Smooth muscle cell (in vitro differentiated cells): ENCODE results near the gene CMSS1. TPM values are rescaled to one million over a fixed set of nuclear protein-coding genes. Genes with fewer than 3 reads are reported as not detected.

Experiments
- DNase-seq: peaks from one replicate; lab custom pipeline; 2025; ENCODE audit not compliant: unreplicated experiment; lab: John Stamatoyannopoulos, UW
- H2AFZ ChIP-seq: fragments of 200-600 bp; sonication (generic); 2 replicates; pipeline ENCODE4 v1.6.0; 2016; ENCODE audit warnings: antibody characterized with exemption, low read depth, mild to moderate bottlenecking
- H3F3A ChIP-seq: fragments of 200-600 bp; sonication (generic); 2 replicates; pipeline ENCODE4 v1.6.0; 2017; ENCODE audit warnings: antibody characterized with exemption, low read depth
- H3K27ac ChIP-seq: fragments of 200-600 bp; sonication (generic); 2 replicates; pipeline ENCODE4 v1.5.1; 2016; ENCODE audit warnings: low read depth, mild to moderate bottlenecking
- H3K27me3 ChIP-seq: fragments of 200-600 bp; sonication (generic); 2 replicates; pipeline ENCODE4 v1.6.1; 2016; ENCODE audit warnings: low read depth, mild to moderate bottlenecking
- H3K36me3 ChIP-seq: fragments of 200-600 bp; sonication (generic); 2 replicates; pipeline ENCODE4 v1.5.1; 2016; ENCODE audit warnings: low read depth
- H3K4me1 ChIP-seq: fragments of 200-600 bp; sonication (generic); 2 replicates; pipeline ENCODE4 v1.5.1; 2016; ENCODE audit warnings: low read depth
- H3K4me2 ChIP-seq: fragments of 200-600 bp; sonication (generic); 2 replicates; pipeline ENCODE4 v1.6.0; 2016; ENCODE audit warnings: mild to moderate bottlenecking
- H3K4me3 ChIP-seq: fragments of 200-600 bp; sonication (generic); 2 replicates; pipeline ENCODE4 v1.5.1; 2016; ENCODE audit warnings: mild to moderate bottlenecking
- H3K79me2 ChIP-seq: fragments of 200-600 bp; sonication (generic); 2 replicates; pipeline ENCODE4 v1.6.0; 2016; ENCODE audit warnings: low read depth, mild to moderate bottlenecking
- H3K9ac ChIP-seq: fragments of 200-600 bp; sonication (generic); 2 replicates; pipeline ENCODE4 v1.6.0; 2016; ENCODE audit warnings: low read depth
- H3K9me3 ChIP-seq: fragments of 200-600 bp; sonication (generic); replicated peaks from 2 replicates; pipeline ENCODE4 v1.5.1; 2016; ENCODE audit warnings: low read depth
- H4K20me1 ChIP-seq: fragments of 200-600 bp; sonication (generic); 2 replicates; pipeline ENCODE4 v1.6.0; 2016; ENCODE audit warnings: low read depth
- WGBS: methylation state at CpG from one replicate; pipeline ENCODE4 v1.1.7; 2016; ENCODE audit warnings: low lambda C conversion rate; 5-methylcytosine and 5-hydroxymethylcytosine counted together
- polyA plus RNA-seq: library from polyadenylated mRNA; unstranded; fragments of >200 nt; fragmentation: Nextera tagmentation; extraction: Ambion mirVana; gene quantifications from 2 replicates; pipeline ENCODE4 v1.2.1, GENCODE V29; 2016
- total RNA-seq: library from RNA; depleted of rRNA; stranded (reverse); fragments of >200 nt; gene quantifications from 2 replicates; pipeline ENCODE4 v1.2.3, GENCODE V29; 2014
- TF ChIP-seq, protein P1 (sequence below): fragments of 200-600 bp; sonication (generic); IDR thresholded peaks from 2 replicates; pipeline ENCODE4 v1.5.1; 2017; ENCODE audit warnings: borderline replicate concordance, mild to moderate bottlenecking, antibody characterized with exemption; ENCODE audit not compliant: insufficient read depth, poor library complexity, severe bottlenecking

The CMSS1 gene
- total and polyA plus RNA-seq, 2 experiments from 2014 or later = 19.2 to 24.1 TPM

DNA sequence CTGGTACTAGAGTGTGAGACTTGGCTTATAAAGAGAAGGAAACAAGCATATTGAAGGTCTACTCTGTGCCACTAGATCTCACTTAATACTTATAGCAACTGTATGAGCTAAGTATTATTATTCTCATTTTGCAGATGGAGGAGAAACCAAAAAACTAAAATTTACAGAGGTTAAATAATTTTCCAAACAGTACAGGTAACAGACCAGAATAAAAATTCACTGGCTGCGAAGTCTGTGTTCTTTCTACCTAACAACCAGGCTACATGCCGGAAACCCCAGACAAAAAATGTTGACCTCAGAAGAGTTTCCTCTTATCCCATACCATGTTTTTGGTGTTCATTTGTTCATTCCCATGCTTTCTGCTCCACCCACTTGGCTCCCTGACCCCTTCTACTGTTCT is 46.6 kb downstream of the CMSS1 start:
- Histone ChIP-seq H3K4me2 (peak overlapping the region; percentile 24), H2AFZ (no peak overlapping the region), H3K79me2 (peaks cover 89% of the 10 kb centered on the region), H4K20me1 (peaks cover 74% of the 10 kb centered on the region), H3K9ac (no peak overlapping the region), H3K9me3 (no peaks in the 10 kb centered on the region), H3K4me1 (peaks cover 44% of the 10 kb centered on the region), H3K4me3 (no peak overlapping the region), H3K27ac (peak overlapping the region; percentile 98), H3K27me3 (no peaks in the 10 kb centered on the region), H3K36me3 (no peaks in the 10 kb centered on the region), H3F3A (peaks cover 43% of the 10 kb centered on the region)
- 100% methylated on average over 2 of the region's 2 CpGs for WGBS
- DNase-seq = no peak
- TF ChIP-seq, protein P1, sequence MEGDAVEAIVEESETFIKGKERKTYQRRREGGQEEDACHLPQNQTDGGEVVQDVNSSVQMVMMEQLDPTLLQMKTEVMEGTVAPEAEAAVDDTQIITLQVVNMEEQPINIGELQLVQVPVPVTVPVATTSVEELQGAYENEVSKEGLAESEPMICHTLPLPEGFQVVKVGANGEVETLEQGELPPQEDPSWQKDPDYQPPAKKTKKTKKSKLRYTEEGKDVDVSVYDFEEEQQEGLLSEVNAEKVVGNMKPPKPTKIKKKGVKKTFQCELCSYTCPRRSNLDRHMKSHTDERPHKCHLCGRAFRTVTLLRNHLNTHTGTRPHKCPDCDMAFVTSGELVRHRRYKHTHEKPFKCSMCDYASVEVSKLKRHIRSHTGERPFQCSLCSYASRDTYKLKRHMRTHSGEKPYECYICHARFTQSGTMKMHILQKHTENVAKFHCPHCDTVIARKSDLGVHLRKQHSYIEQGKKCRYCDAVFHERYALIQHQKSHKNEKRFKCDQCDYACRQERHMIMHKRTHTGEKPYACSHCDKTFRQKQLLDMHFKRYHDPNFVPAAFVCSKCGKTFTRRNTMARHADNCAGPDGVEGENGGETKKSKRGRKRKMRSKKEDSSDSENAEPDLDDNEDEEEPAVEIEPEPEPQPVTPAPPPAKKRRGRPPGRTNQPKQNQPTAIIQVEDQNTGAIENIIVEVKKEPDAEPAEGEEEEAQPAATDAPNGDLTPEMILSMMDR = no peak

DNA sequence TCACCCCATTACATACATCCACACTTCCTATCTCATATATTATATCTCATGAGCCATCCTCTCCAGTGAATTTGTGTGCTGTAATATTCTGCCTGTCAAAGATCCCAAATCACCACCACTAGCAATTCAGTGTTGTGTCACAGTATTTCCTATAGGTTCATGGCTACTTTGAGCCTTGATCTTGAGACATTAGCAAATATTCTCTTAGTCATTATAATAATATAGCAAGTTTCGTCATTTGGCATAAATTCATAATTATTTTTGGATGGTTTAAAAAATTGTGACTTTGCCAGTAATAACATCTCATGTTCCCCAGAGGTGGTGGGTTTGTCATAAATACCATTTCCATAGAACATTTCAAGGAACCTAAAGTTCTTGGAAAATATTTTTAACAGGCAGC is 47.7 kb downstream of the CMSS1 start:
- Histone ChIP-seq H4K20me1 (peaks cover 84% of the 10 kb centered on the region), H3F3A (peaks cover 39% of the 10 kb centered on the region), H3K27me3 (no peaks in the 10 kb centered on the region), H3K9me3 (no peaks in the 10 kb centered on the region), H3K27ac (peak overlapping the region; percentile 98), H3K4me1 (peaks cover 40% of the 10 kb centered on the region), H3K9ac (no peak overlapping the region), H3K4me2 (peak overlapping the region; percentile 24), H3K4me3 (no peak overlapping the region), H3K79me2 (peaks cover 95% of the 10 kb centered on the region), H3K36me3 (no peaks in the 10 kb centered on the region), H2AFZ (no peak overlapping the region)
- no peak for DNase-seq
- TF ChIP-seq, protein P1 = no peak
- 90% methylated on average over 1 of the region's 1 CpG for WGBS

DNA sequence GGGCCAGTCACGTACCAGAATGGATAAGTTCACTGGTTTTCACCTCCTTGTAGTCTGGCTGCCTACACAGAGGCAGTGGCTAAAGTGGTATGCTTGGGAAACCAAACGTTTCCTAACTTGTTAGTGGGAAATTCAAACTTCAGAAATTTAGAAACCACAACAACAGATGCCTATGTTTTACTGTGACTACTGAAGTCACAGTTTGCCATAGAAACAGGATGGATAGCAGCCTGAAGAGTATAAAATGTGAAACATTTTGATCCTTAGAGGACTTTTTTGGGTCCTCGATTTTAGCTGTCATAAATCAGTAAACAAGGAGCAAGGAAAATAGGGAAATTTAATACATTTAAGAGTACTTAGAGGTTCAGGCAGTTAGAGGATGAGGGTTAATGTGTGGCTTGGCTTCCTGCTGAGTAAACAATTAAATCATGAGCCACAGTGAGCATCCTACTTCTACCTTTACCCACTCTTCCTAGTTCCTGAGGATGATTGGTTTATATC is 48.6 kb downstream of the CMSS1 start:
- no peak for DNase-seq
- H3K4me1 ChIP-seq = peaks cover 39% of the 10 kb centered on the region

More for the DNA sequence above, 48.6 kb downstream of the CMSS1 start:
- H4K20me1 ChIP-seq = peaks cover 94% of the 10 kb centered on the region
- peak overlapping the region; percentile 2 for H3K9ac ChIP-seq
- no peak overlapping the region for H3K4me3 ChIP-seq
- TF ChIP-seq, protein P1 = no peak
- peaks cover 100% of the 10 kb centered on the region for H3K79me2 ChIP-seq
- peak overlapping the region; percentile 60 for H3K4me2 ChIP-seq
- H3K27ac ChIP-seq = peak overlapping the region; percentile 98
- H3K27me3 ChIP-seq = no peaks in the 10 kb centered on the region
- WGBS = 39% methylated on average over 3 of the region's 3 CpGs
- no peaks in the 10 kb centered on the region for H3K36me3 ChIP-seq
- H3K9me3 ChIP-seq = no peaks in the 10 kb centered on the region
- H3F3A ChIP-seq = peaks cover 30% of the 10 kb centered on the region
- H2AFZ ChIP-seq = no peak overlapping the region
